ENCODE measurements around the gene MEOX2. TPM values are rescaled to one million over a fixed set of nuclear protein-coding genes. Genes with fewer than 3 reads are reported as not detected.

Gene MEOX2
- total and polyA plus RNA-seq, 2 donors from 2014 or later, result 1.2 TPM; not detected in 1

DNA sequence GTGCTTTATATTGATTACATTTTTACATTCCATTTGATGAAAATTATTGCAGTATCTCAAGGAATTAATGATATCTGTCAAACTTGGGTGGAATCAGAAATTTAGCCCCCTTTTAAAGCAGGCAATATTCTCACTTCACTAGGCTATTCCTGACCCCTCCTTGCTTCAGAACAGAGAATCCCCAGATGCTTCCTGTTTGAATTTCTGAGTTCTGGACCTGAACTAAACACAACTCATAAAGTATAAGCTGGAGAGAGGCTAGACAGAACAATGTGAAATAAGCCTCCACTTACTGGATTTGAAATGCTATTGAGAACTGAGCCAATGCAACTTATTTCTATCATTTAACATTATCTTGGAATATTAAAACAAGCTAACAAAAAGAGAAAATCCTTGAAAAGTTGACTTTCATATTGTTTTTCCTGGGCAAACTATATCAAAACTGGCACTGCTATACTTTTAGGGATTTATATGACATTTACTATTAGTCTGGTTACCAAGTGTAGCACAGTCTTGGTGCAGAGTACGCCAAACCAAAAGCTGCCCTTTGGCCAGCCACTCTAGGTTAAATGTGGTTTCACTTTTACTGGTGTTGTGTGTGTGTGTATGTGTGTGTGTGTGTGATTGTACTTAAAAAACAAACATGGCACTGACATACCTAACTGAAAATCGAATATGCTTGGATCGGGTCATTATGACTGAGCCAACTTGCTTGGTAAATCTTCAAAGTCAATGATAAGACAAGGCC, 105.7 kb downstream of the MEOX2 start:
- intact Hi-C loops (cut with DNase I), result no loop called here
- DNase-seq (no peak), FAIRE-seq (no peak)
- H3K4me1 ChIP-seq (ENCODE audit: control insufficient read depth in 2 of 3, insufficient read depth in 2 of 3, low read depth in 1 of 3, low read length in 3 of 3), result no peaks in the 10 kb centered on the region
- TF ChIP-seq, protein P1, sequence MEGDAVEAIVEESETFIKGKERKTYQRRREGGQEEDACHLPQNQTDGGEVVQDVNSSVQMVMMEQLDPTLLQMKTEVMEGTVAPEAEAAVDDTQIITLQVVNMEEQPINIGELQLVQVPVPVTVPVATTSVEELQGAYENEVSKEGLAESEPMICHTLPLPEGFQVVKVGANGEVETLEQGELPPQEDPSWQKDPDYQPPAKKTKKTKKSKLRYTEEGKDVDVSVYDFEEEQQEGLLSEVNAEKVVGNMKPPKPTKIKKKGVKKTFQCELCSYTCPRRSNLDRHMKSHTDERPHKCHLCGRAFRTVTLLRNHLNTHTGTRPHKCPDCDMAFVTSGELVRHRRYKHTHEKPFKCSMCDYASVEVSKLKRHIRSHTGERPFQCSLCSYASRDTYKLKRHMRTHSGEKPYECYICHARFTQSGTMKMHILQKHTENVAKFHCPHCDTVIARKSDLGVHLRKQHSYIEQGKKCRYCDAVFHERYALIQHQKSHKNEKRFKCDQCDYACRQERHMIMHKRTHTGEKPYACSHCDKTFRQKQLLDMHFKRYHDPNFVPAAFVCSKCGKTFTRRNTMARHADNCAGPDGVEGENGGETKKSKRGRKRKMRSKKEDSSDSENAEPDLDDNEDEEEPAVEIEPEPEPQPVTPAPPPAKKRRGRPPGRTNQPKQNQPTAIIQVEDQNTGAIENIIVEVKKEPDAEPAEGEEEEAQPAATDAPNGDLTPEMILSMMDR (IDR thresholded peaks at IDR 0.05; ENCODE audit: borderline replicate concordance, extremely low read depth, insufficient read depth), result no peak
- H3K27ac ChIP-seq (ENCODE audit: low read depth in 2 of 2, low read length in 2 of 2), result no peak overlapping the region
- H3K27me3 ChIP-seq (ENCODE audit: control insufficient read depth, insufficient read depth, low read length), result no peaks in the 10 kb centered on the region
- no peak overlapping the region for H3K9ac ChIP-seq (ENCODE audit: low read length in 3 of 3)
- peaks cover 0 to 6% (median 0%) of the 10 kb centered on the region in 3 donors for H3K9me3 ChIP-seq (ENCODE audit: control insufficient read depth in 2 of 3, insufficient read depth in 1 of 3, low read length in 3 of 3)
- no peaks in the 10 kb centered on the region for H3K36me3 ChIP-seq (ENCODE audit: control insufficient read depth in 2 of 3, insufficient read depth in 3 of 3, low read length in 3 of 3)
- peak overlapping the region in 2 of 3 donors; percentile 40 to 49 for H3K4me3 ChIP-seq (ENCODE audit: low read length in 3 of 3)

DNA sequence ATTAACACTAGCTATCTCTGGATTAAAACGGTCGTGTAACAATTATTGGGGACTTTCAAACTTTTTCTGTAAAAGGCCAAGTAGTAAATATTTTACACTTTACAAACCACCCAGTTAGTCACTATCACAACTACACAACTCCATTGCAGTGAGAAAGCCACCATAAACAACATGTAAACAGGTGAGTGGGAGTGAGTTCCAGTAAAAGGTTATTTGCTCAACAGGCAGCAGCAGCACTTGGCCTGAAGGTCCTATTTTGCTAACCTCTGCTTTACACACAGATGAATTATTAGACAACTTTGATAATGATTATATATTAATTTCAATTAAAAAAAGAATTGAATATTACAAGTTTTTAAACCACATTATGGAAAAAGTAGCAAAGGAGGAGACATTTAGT, 108.9 kb downstream of the MEOX2 start:
- intact Hi-C loops (cut with DNase I), result no loop called here
- TF ChIP-seq, protein P1 (IDR thresholded peaks at IDR 0.05; ENCODE audit: borderline replicate concordance, extremely low read depth, insufficient read depth), result no peak
- FAIRE-seq (no peak), DNase-seq (no peak)
- no peaks in the 10 kb centered on the region for H3K4me1 ChIP-seq (ENCODE audit: control insufficient read depth in 2 of 3, insufficient read depth in 2 of 3, low read depth in 1 of 3, low read length in 3 of 3)
- H3K36me3 ChIP-seq (ENCODE audit: control insufficient read depth in 2 of 3, insufficient read depth in 3 of 3, low read length in 3 of 3), result no peaks in the 10 kb centered on the region
- no peak overlapping the region for H3K9ac ChIP-seq (ENCODE audit: low read length in 3 of 3)
- H3K27me3 ChIP-seq (ENCODE audit: control insufficient read depth, insufficient read depth, low read length), result no peaks in the 10 kb centered on the region
- H3K4me3 ChIP-seq (ENCODE audit: low read length in 3 of 3), result no peak overlapping the region
- H3K9me3 ChIP-seq (ENCODE audit: control insufficient read depth in 2 of 3, insufficient read depth in 1 of 3, low read length in 3 of 3), result no peaks in the 10 kb centered on the region
- no peak overlapping the region for H3K27ac ChIP-seq (ENCODE audit: low read depth in 2 of 2, low read length in 2 of 2)

DNA sequence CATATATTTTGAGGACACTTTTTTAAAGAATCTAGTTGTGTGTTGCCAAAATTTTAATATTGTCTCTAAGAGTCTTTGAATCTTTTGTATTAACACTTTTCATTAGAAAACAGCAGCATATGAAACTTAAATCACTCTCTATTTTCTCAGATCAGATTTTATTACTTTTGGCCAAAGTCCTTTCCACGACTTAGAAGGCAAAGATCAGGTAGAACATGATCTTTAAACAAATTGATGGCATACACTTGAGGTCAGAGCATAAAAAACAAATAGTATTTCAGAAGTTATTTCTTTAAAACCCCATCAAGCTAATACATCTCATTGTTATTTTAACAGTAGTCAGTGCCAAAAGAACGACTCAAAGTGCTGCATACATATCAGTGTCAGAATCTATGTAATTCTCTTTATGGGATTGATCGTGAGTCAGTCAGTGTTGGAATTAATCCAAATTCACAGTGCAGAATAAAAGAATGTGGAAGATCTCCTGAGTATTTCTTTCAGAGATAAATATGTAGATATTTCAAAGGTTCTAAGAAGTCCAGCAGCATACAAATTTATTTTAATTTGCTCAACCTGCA, 115.1 kb downstream of the MEOX2 start:
- H3K27me3 ChIP-seq (ENCODE audit: control insufficient read depth, insufficient read depth, low read length), result no peaks in the 10 kb centered on the region
- no peak overlapping the region for H3K27ac ChIP-seq (ENCODE audit: low read depth in 2 of 2, low read length in 2 of 2)
- H3K4me1 ChIP-seq (ENCODE audit: control insufficient read depth in 2 of 3, insufficient read depth in 2 of 3, low read depth in 1 of 3, low read length in 3 of 3), result no peaks in the 10 kb centered on the region
- FAIRE-seq (no peak), DNase-seq (peak in 2 of 5 donors; percentile 24 to 30)
- H3K4me3 ChIP-seq (ENCODE audit: low read length in 3 of 3), result no peak overlapping the region
- intact Hi-C loops (cut with DNase I), result no loop called here
- H3K36me3 ChIP-seq (ENCODE audit: control insufficient read depth in 2 of 3, insufficient read depth in 3 of 3, low read length in 3 of 3), result no peaks in the 10 kb centered on the region
- no peaks in the 10 kb centered on the region for H3K9me3 ChIP-seq (ENCODE audit: control insufficient read depth in 2 of 3, insufficient read depth in 1 of 3, low read length in 3 of 3)
- TF ChIP-seq, protein P1 (IDR thresholded peaks at IDR 0.05; ENCODE audit: borderline replicate concordance, extremely low read depth, insufficient read depth), result no peak
- no peak overlapping the region for H3K9ac ChIP-seq (ENCODE audit: low read length in 3 of 3)

Measured in kidney (tissue), 14 donors.